IMR-90 (cell line): Measurements from ENCODE around the gene SNX32.

ENCODE experiments used
- BHLHE40 ChIP-seq: fragments of 150-350 bp; IDR thresholded peaks from 2 replicates; pipeline ENCODE4 v1.6.1; 2016; ENCODE audit warnings: mild to moderate bottlenecking, low read depth, low read length
- CHD1 ChIP-seq: IDR thresholded peaks from 2 replicates; pipeline ENCODE4 v1.6.1; 2012; ENCODE audit warnings: low read depth, low read length, improper control_type of control experiment
- CTCF ChIP-seq: conservative IDR thresholded peaks from 2 replicates; pipeline ENCODE4 v1.5.1; 2012; ENCODE audit warnings: mild to moderate bottlenecking, low read depth, low read length, improper control_type of control experiment
- POLR2A ChIP-seq: IDR thresholded peaks from 2 replicates; pipeline ENCODE4 v1.6.1; 2012; ENCODE audit warnings: mild to moderate bottlenecking, low read depth, low read length
- RAD21 ChIP-seq: IDR thresholded peaks from 2 replicates; pipeline ENCODE4 v1.6.1; 2012; ENCODE audit warnings: low read length, improper control_type of control experiment
- RCOR1 ChIP-seq: IDR thresholded peaks from 2 replicates; pipeline ENCODE4 v1.6.1; 2012; ENCODE audit warnings: mild to moderate bottlenecking, low read length, improper control_type of control experiment; ENCODE audit not compliant: insufficient replicate concordance
- RFX5 ChIP-seq: IDR thresholded peaks from 2 replicates; pipeline ENCODE4 v1.8.0; 2012; ENCODE audit warnings: low read depth, mild to moderate bottlenecking, low read length, moderate library complexity
- SMC3 ChIP-seq: fragments of 150-350 bp; IDR thresholded peaks from 2 replicates; pipeline ENCODE4 v1.6.1; 2016; ENCODE audit warnings: low read depth, mild to moderate bottlenecking, antibody characterized with exemption, low read length, moderate library complexity

GRCh38 chr11:65866509-65867283, 32.9 kb downstream of the SNX32 start:
- TF ChIP-seq CTCF (no peak), SMC3 (no peak), POLR2A (no peak), BHLHE40 (no peak), RFX5 (no peak), RAD21 (no peak), CHD1 (no peak), RCOR1 (no peak)
